ENCODE results near the gene KIAA0319L. TPM values are rescaled to one million over a fixed set of nuclear protein-coding genes. Genes with fewer than 3 reads are reported as not detected.

The KIAA0319L gene
- total RNA-seq, 6 donors from 2014 or later, result 68.1 to 140 (median 107) TPM

DNA sequence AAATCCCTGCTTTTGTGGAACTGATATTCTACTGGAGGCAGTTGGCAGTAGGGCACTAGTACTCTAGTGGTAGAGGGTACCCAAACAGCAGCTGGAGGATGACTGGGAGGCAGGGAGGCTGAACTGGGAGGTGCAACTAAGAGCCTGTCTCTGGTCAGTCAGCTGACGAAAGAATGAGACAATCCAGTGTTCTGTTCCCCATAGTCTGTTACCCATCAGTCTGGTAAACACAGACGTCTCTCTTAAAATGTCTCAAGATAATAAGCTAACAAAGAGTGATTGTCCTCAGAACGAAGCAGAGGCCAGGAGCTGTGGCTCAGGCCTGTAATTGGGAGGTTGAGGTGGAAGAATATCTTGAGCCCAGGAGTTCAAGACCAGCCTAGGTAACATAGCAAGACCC lies 46.3 kb upstream of the KIAA0319L start:
- TF ChIP-seq EP300 (IDR thresholded peaks at IDR 0.05) (no peak), POLR2A (IDR thresholded peaks at IDR 0.05) (no peak), POLR2AphosphoS5 (IDR thresholded peaks at IDR 0.05) (no peak)
- TF ChIP-seq, protein P1, sequence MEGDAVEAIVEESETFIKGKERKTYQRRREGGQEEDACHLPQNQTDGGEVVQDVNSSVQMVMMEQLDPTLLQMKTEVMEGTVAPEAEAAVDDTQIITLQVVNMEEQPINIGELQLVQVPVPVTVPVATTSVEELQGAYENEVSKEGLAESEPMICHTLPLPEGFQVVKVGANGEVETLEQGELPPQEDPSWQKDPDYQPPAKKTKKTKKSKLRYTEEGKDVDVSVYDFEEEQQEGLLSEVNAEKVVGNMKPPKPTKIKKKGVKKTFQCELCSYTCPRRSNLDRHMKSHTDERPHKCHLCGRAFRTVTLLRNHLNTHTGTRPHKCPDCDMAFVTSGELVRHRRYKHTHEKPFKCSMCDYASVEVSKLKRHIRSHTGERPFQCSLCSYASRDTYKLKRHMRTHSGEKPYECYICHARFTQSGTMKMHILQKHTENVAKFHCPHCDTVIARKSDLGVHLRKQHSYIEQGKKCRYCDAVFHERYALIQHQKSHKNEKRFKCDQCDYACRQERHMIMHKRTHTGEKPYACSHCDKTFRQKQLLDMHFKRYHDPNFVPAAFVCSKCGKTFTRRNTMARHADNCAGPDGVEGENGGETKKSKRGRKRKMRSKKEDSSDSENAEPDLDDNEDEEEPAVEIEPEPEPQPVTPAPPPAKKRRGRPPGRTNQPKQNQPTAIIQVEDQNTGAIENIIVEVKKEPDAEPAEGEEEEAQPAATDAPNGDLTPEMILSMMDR (IDR thresholded peaks at IDR 0.05), result no peak
- 83 to 85% methylated on average over 3 of the region's 3 CpGs for WGBS, 2 donors
- DNase-seq, result no peak

DNA sequence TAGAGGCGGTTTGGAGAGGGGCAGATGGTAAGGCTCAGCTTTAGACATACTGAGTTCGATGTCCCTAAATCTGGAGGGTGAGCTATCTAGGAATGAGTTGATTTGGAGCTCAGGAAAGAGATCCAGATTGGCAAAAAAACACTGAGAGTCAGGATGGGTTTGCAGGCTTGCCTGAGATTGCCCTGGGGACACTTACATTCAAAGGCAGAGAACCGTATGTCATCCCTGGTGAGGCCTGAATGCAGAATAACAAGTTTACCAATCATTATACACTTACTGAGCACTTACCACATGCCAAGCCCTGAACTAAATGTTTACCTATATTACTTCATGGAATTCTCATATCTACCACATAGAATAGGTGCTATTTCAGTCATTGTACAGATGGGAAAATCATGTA lies 43.4 kb upstream of the KIAA0319L start:
- Histone ChIP-seq H3K4me1 (no peaks in the 10 kb centered on the region), H3K9me3 (no peaks in the 10 kb centered on the region), H3K27ac (no peak overlapping the region), H3K27me3 (no peaks in the 10 kb centered on the region), H3K4me3 (no peak overlapping the region), H3K36me3 (peaks cover 0 to 61% (median 42%) of the 10 kb centered on the region in 4 donors)
- TF ChIP-seq, protein P1 (IDR thresholded peaks at IDR 0.05), result no peak
- TF ChIP-seq EP300 (IDR thresholded peaks at IDR 0.05) (no peak), POLR2A (IDR thresholded peaks at IDR 0.05) (no peak), POLR2AphosphoS5 (IDR thresholded peaks at IDR 0.05) (no peak)
- no peak for DNase-seq
- no peak for ATAC-seq (ENCODE audit: low FRiP score in 2 of 2)
- 96 to 98% methylated on average over 3 of the region's 3 CpGs for WGBS, 2 donors

More for the DNA sequence above, 46.3 kb upstream of the KIAA0319L start:
- Histone ChIP-seq H3K4me1 (no peaks in the 10 kb centered on the region), H3K9me3 (no peaks in the 10 kb centered on the region), H3K27ac (no peak overlapping the region), H3K36me3 (peaks cover 2 to 78% (median 57%) of the 10 kb centered on the region in 4 donors), H3K27me3 (no peaks in the 10 kb centered on the region), H3K4me3 (no peak overlapping the region)
- no peak for ATAC-seq (ENCODE audit: low FRiP score in 2 of 2)

DNA sequence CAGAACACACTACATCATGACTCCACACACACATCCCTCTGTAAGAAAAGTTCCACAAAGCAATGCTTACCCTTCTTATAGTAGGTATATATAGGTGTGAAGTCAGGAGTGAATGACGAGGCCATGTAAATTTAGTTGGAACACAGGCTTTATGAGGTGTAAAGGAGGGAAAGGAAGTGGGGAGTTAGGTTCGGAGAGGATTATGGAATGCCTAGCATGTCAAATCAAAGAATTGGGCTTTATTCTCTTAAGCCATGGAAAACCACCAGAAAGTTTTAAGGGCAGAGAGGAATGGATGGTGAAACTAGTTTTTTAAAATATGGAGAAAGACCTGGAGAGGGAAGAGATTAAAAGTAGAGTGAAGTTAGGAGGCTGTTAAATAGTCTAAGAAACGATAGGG lies 42.2 kb upstream of the KIAA0319L start:
- H3K27me3 ChIP-seq, result no peaks in the 10 kb centered on the region
- no peak for DNase-seq
- 89 to 93% methylated on average over 3 of the region's 3 CpGs for WGBS, 2 donors
- no peaks in the 10 kb centered on the region for H3K9me3 ChIP-seq
- H3K36me3 ChIP-seq, result peaks cover 0 to 51% (median 30%) of the 10 kb centered on the region in 4 donors
- ATAC-seq (ENCODE audit: low FRiP score in 2 of 2), result no peak
- no peaks in the 10 kb centered on the region for H3K4me1 ChIP-seq
- H3K27ac ChIP-seq, result no peak overlapping the region
- H3K4me3 ChIP-seq, result no peak overlapping the region
- no peak for TF ChIP-seq POLR2A (IDR thresholded peaks at IDR 0.05)
- TF ChIP-seq, protein P1 (IDR thresholded peaks at IDR 0.05), result no peak

DNA sequence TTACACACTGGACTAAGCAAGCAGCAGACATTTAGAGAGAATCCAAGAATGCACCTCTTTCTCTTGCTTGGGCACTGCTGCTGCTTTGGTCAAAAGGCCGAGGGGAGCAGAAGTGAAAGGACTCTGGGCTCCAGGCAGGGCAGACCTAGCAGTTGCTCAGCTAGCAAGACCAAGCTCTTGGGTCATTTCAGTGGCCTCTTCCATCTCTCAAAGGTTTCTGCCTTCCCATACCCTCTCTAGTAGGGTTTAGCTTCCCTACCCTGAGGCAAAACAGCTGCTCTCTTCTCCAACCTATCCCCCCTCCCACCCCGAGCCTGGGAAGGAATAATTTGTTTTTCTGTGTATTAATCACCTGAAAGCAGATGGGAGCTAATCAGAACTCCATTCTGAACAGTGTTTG lies 41.7 kb upstream of the KIAA0319L start:
- no peak overlapping the region for H3K4me3 ChIP-seq
- 84 to 89% methylated on average over 2 of the region's 2 CpGs for WGBS, 2 donors
- H3K36me3 ChIP-seq, result peaks cover 0 to 46% (median 28%) of the 10 kb centered on the region in 4 donors
- no peaks in the 10 kb centered on the region for H3K9me3 ChIP-seq
- no peak for TF ChIP-seq POLR2AphosphoS5 (IDR thresholded peaks at IDR 0.05)
- no peak for TF ChIP-seq EP300 (IDR thresholded peaks at IDR 0.05)
- no peak for TF ChIP-seq POLR2A (IDR thresholded peaks at IDR 0.05)
- TF ChIP-seq, protein P1 (IDR thresholded peaks at IDR 0.05), result no peak
- ATAC-seq (ENCODE audit: low FRiP score in 2 of 2), result peak in 1 of 2 donors; percentile 49
- no peaks in the 10 kb centered on the region for H3K4me1 ChIP-seq
- DNase-seq, result no peak
- no peak overlapping the region for H3K27ac ChIP-seq
- no peaks in the 10 kb centered on the region for H3K27me3 ChIP-seq

DNA sequence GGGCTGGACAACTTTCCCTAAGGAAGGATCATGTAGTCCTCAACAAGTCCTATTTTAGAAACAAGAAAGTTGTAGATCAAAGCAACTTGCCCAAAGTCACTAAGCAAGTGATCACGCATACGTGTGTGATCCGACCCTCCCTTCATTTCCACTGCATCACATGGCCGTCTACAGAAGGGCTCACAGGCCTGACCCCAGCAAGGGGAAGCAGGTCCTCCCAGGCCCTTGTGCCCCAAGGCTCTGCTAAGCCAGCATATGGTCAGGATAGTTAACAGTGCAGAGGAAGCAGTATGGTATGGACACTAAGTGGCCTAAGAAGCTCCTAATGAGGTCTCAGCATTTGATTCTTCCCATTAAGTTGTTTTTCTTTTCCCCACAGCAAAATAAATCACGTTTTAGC lies 40.7 kb upstream of the KIAA0319L start:
- WGBS, 2 donors, result 89 to 91% methylated on average over 5 of the region's 5 CpGs

More for the DNA sequence above, 40.7 kb upstream of the KIAA0319L start:
- no peak for TF ChIP-seq POLR2A (IDR thresholded peaks at IDR 0.05)
- no peak for TF ChIP-seq EP300 (IDR thresholded peaks at IDR 0.05)
- TF ChIP-seq POLR2AphosphoS5 (IDR thresholded peaks at IDR 0.05), result no peak
- TF ChIP-seq, protein P1 (IDR thresholded peaks at IDR 0.05), result no peak
- Histone ChIP-seq H3K27me3 (no peaks in the 10 kb centered on the region), H3K27ac (no peak overlapping the region), H3K9me3 (no peaks in the 10 kb centered on the region), H3K4me1 (peaks cover 0 to 9% (median 2%) of the 10 kb centered on the region in 4 donors), H3K36me3 (peaks cover 0 to 36% (median 18%) of the 10 kb centered on the region in 4 donors), H3K4me3 (no peak overlapping the region)
- ATAC-seq (ENCODE audit: low FRiP score in 2 of 2), result no peak
- no peak for DNase-seq

All from upper lobe of left lung (tissue), 6 donors.